ENCODE measurements around the gene TRIM51G.
"Not testable (repeated sequence)": the region's sequence is repeated elsewhere in the genome, so short reads cannot be mapped to it uniquely, and the experiment has no call there.

TRIM51G gene

GRCh38 chr11:48983785-48984184 lies at the start of gene TRIM51G:
TRIM51G (minus strand) TSS chr11:48983885; CDS start chr11:48981695, 2,190 bp downstream.
- not testable (repeated sequence) for H3K27ac ChIP-seq

GRCh38 chr11:49028523-49028922 lies 44.8 kb upstream of the TRIM51G start, which contains the start of gene TRIM49B:
TRIM49B (plus strand) TSS chr11:49028823; CDS start chr11:49031600, 2,777 bp downstream.
- H3K27ac ChIP-seq, result not testable (repeated sequence)

GRCh38 chr11:48968592-48968991 lies 15.1 kb downstream of the TRIM51G start:
- not testable (repeated sequence) for H3K27ac ChIP-seq

GRCh38 chr11:48955315-48956049 lies 28.2 kb downstream of the TRIM51G start:
- H3K27ac ChIP-seq, result not testable (repeated sequence)

- H3K27ac ChIP-seq, result not testable (repeated sequence)
Measured at GRCh38 chr11:48945796-48946195, 37.9 kb downstream of the TRIM51G start.

Data from 22Rv1 (cell line).